OCI-LY7 (cell line): ENCODE results near the gene PRKCA. TPM values are rescaled to one million over a fixed set of nuclear protein-coding genes. Genes with fewer than 3 reads are reported as not detected.

ENCODE experiments used
- BruUV-seq: library from RNA; stranded (reverse); fragments of 400-500 nt; replicated peaks from 2 replicates; lab custom pipeline; 2021; lab: Mats Ljungman, UMichigan
- CTCF ChIA-PET: fragments of 300-600 bp; sonication (Branson Sonifier 250); formaldehyde crosslinking; loops from one replicate; lab custom pipeline; 2022; ENCODE audit warnings: antibody characterized with exemption; ENCODE audit not compliant: unreplicated experiment; lab: Charles Lee
- POLR2A ChIA-PET: fragments of 300-600 bp; sonication (Branson Sonifier 250); formaldehyde crosslinking; loops from one replicate; lab custom pipeline; 2022; ENCODE audit warnings: antibody characterized with exemption; lab: Charles Lee
- DNase-seq: peaks from one replicate; pipeline ENCODE4 v3.0.0-alpha.2; 2015; ENCODE audit warnings: low spot score
- H2AFZ ChIP-seq: fragments of 200-600 bp; sonication (generic), shearing (Covaris generic); 2 replicates; pipeline ENCODE4 v1.6.1; 2014; ENCODE audit warnings: mild to moderate bottlenecking, antibody characterized with exemption, low read length, moderate library complexity
- H3K27ac ChIP-seq: fragments of 200-600 bp; sonication (generic); 2 replicates; pipeline ENCODE4 v1.5.1; 2014; ENCODE audit warnings: mixed run types, low read depth, mild to moderate bottlenecking, moderate library complexity, low read length, inconsistent platforms; ENCODE audit not compliant: poor library complexity, severe bottlenecking
- H3K36me3 ChIP-seq: fragments of 200-600 bp; sonication (generic); 2 replicates; pipeline ENCODE4 v1.6.1; 2014; ENCODE audit warnings: mild to moderate bottlenecking, antibody characterized with exemption, low read length, moderate library complexity, mixed read lengths; ENCODE audit not compliant: insufficient read depth
- H3K4me1 ChIP-seq: fragments of 200-600 bp; sonication (generic); 2 replicates; pipeline ENCODE4 v1.5.1; 2014; ENCODE audit warnings: mild to moderate bottlenecking, low read length; ENCODE audit not compliant: insufficient read depth, poor library complexity, severe bottlenecking
- H3K4me2 ChIP-seq: fragments of 200-600 bp; sonication (generic); 2 replicates; pipeline ENCODE4 v1.6.1; 2014; ENCODE audit warnings: mild to moderate bottlenecking, low read length
- H3K4me3 ChIP-seq: fragments of 200-600 bp; sonication (generic); 2 replicates; pipeline ENCODE4 v1.5.1; 2014; ENCODE audit warnings: mild to moderate bottlenecking, low read depth, low read length; ENCODE audit not compliant: poor library complexity, severe bottlenecking
- H3K79me2 ChIP-seq: fragments of 200-600 bp; sonication (generic); 2 replicates; pipeline ENCODE4 v1.6.1; 2016; ENCODE audit warnings: low read depth, mild to moderate bottlenecking, low read length, moderate library complexity, mixed read lengths; ENCODE audit not compliant: insufficient read depth
- H3K9me2 ChIP-seq: fragments of 200-600 bp; sonication (generic); 2 replicates; pipeline ENCODE4 v1.6.1; 2016; ENCODE audit warnings: mild to moderate bottlenecking, low read length, mixed read lengths; ENCODE audit not compliant: insufficient read depth
- H3K9me3 ChIP-seq: fragments of 200-600 bp; sonication (generic); 2 replicates; pipeline ENCODE4 v1.6.1; 2014; ENCODE audit warnings: mild to moderate bottlenecking, mixed run types, low read length, mixed read lengths
- H4K20me1 ChIP-seq: fragments of 200-600 bp; sonication (generic); 2 replicates; pipeline ENCODE4 v1.6.1; 2014; ENCODE audit warnings: mild to moderate bottlenecking, antibody characterized with exemption, low read length, moderate library complexity, mixed read lengths; ENCODE audit not compliant: insufficient read depth
- EZH2phosphoT487 ChIP-seq: fragments of 200-600 bp; sonication (generic); IDR thresholded peaks from 2 replicates; pipeline ENCODE4 v1.6.1; 2018; ENCODE audit warnings: low read depth, borderline replicate concordance, mild to moderate bottlenecking, mixed run types, antibody characterized with exemption, low read length, moderate library complexity, mixed read lengths
- intact Hi-C: fragments of 100-400 bp; cut with micrococcal nuclease; formaldehyde crosslinking; loops from one replicate; pipeline ENCODE4 v1.10.0; 2022; ENCODE audit not compliant: unreplicated experiment
- total RNA-seq, 2 experiments: library from RNA; depleted of rRNA in 1 of 2; stranded (reverse); fragments of >200 nt in 1 of 2; shearing (Covaris generic) in 1 of 2; gene quantifications; 2 replicates each; pipeline ENCODE4 v1.2.3, GENCODE V29; 2014 to 2022
- TF ChIP-seq, protein P1 (sequence below): fragments of 200-600 bp; sonication (generic); conservative IDR thresholded peaks from 2 replicates; pipeline ENCODE4 v1.5.1; 2014; ENCODE audit warnings: mild to moderate bottlenecking, antibody characterized with exemption, low read length, moderate library complexity, mixed read lengths

Gene PRKCA
- total RNA-seq, 2 experiments from 2014 or later, result 6.6 to 32.1 TPM

DNA sequence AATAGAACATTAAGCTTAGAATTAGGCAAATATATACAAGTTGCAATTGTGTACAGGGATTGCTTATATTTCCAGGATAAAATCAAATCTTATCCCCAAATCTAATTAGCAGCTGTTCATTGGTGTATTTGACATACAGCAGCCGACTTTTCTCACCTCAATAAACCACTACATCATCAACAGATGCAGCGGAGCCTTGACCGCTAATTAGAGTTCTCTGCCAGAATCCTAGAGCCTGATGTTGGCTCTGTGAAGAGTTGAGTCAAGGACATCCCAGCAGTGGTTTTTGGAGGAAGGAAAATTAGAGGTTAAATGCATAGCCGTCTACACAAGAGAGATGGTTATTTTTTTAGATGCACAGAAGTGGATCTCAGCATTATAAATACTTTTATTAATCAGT, 310.6 kb downstream of the PRKCA start:
- no peak overlapping the region for H3K4me2 ChIP-seq
- peaks cover 17% of the 10 kb centered on the region; the same call in 1 of the 2 replicates for H3K9me3 ChIP-seq
- no peak overlapping the region for H2AFZ ChIP-seq
- no TSS peak for BruUV-seq
- POLR2A ChIA-PET, result interaction anchor here (1.5 kb wide), 1 partner anchor 267 kb away, joined by 5 read pairs; no protein-coding TSS in a partner anchor
- H3K79me2 ChIP-seq, result no peaks in the 10 kb centered on the region
- H3K4me3 ChIP-seq, result no peak overlapping the region
- TF ChIP-seq EZH2phosphoT487, result no peak
- TF ChIP-seq, protein P1, sequence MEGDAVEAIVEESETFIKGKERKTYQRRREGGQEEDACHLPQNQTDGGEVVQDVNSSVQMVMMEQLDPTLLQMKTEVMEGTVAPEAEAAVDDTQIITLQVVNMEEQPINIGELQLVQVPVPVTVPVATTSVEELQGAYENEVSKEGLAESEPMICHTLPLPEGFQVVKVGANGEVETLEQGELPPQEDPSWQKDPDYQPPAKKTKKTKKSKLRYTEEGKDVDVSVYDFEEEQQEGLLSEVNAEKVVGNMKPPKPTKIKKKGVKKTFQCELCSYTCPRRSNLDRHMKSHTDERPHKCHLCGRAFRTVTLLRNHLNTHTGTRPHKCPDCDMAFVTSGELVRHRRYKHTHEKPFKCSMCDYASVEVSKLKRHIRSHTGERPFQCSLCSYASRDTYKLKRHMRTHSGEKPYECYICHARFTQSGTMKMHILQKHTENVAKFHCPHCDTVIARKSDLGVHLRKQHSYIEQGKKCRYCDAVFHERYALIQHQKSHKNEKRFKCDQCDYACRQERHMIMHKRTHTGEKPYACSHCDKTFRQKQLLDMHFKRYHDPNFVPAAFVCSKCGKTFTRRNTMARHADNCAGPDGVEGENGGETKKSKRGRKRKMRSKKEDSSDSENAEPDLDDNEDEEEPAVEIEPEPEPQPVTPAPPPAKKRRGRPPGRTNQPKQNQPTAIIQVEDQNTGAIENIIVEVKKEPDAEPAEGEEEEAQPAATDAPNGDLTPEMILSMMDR, result no peak
- no peaks in the 10 kb centered on the region for H4K20me1 ChIP-seq
- no peaks in the 10 kb centered on the region for H3K9me2 ChIP-seq
- CTCF ChIA-PET, result no interaction called here
- H3K4me1 ChIP-seq, result no peaks in the 10 kb centered on the region
- H3K36me3 ChIP-seq, result no peaks in the 10 kb centered on the region
- intact Hi-C loops, result no loop called here
- no peak for DNase-seq
- no peak overlapping the region for H3K27ac ChIP-seq

DNA sequence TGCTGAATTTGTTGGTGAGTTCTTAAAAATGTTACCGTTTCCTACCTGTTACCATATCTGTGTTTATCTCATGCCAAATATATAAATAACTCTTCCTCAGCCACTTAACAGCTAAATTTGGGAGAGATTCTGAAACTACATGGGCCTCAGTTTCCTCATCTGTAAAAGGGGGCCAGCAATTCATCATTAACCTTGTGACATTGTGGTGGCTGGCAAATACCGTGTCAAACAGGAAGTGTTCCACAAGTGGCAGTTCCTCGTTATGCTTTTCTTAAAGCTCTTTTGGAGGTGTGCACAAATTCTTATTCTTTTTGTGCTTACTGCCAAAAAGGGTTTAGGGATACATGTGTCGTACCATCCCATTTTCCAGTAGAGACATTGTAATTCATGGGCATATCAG, 312.1 kb downstream of the PRKCA start:
- no peak overlapping the region for H3K4me3 ChIP-seq
- ChIA-PET POLR2A (no interaction called here), CTCF (no interaction called here)
- BruUV-seq, result no TSS peak
- DNase-seq, result peak; percentile 5
- H4K20me1 ChIP-seq, result no peaks in the 10 kb centered on the region
- TF ChIP-seq EZH2phosphoT487, result no peak
- TF ChIP-seq, protein P1, result no peak
- H3K4me1 ChIP-seq, result no peaks in the 10 kb centered on the region
- no peaks in the 10 kb centered on the region for H3K79me2 ChIP-seq
- no peaks in the 10 kb centered on the region for H3K36me3 ChIP-seq
- H2AFZ ChIP-seq, result no peak overlapping the region
- no peak overlapping the region for H3K27ac ChIP-seq
- H3K4me2 ChIP-seq, result no peak overlapping the region
- H3K9me3 ChIP-seq, result peaks cover 17% of the 10 kb centered on the region; the same call in 1 of the 2 replicates
- intact Hi-C loops, result no loop called here
- no peaks in the 10 kb centered on the region for H3K9me2 ChIP-seq

GRCh38 chr17:66619206-66619605, 316.8 kb downstream of the PRKCA start:
- CTCF ChIA-PET, result no interaction called here
- no TSS peak for BruUV-seq
- Histone ChIP-seq H4K20me1 (no peaks in the 10 kb centered on the region), H3K4me1 (no peaks in the 10 kb centered on the region), H3K4me3 (no peak overlapping the region), H3K4me2 (no peak overlapping the region), H3K27ac (no peak overlapping the region), H3K79me2 (no peaks in the 10 kb centered on the region), H3K36me3 (no peaks in the 10 kb centered on the region), H2AFZ (no peak overlapping the region), H3K9me2 (no peaks in the 10 kb centered on the region), H3K9me3 (no peaks in the 10 kb centered on the region)
- DNase-seq, result no peak
- intact Hi-C loops, result no loop called here
- POLR2A ChIA-PET, result interaction anchor here (0.5 kb wide), 1 partner anchor 15 kb away, joined by 3 read pairs; no protein-coding TSS in a partner anchor
- TF ChIP-seq EZH2phosphoT487, result no peak
- TF ChIP-seq, protein P1, result no peak
